NOMO-1 treated with dmso at 0.1 percent for 144 hours (cell line): ENCODE data around the gene ZNF609.
"Not testable (repeated sequence)": the region's sequence is repeated elsewhere in the genome, so short reads cannot be mapped to it uniquely, and the experiment has no call there.

Experiments used
- DNase-seq: peaks from one replicate; lab custom pipeline; 2025; ENCODE audit not compliant: unreplicated experiment; lab: John Stamatoyannopoulos, UW

Gene ZNF609

DNA sequence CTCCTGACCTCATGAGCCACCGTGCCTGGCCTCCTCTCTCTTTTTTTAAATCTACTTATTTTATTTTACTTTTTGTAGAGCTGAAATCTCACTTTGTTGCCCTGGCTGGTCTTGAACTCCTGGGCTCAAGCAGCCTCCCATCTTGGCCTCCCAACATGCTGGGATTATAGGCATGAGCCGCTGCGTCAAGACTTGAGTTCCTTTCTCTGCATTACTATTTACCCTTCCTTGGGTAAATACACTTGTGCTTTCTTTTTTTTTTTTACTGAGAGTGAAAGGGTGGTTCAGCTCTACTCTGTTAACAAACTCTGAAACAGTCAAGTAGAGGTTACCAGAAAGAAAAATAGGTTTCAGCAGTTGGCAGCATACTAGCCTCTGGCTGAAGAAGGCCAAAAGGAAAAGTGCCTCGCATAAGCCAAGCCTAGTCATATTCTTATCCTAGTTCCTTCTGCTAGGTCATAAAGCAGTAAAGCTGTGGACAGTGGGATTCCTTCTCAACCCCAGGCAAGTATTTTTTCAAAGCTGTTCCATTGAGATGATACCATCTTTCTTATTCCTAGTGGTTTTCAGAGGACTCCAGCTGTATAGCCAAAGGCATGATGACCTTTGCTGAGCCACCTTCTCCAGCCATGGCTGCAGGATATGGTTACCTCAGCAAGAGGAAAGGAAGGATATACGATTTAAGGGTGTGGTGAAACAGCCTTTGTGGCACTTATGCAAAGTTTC lies 179.9 kb downstream of the ZNF609 start:
- no peak for DNase-seq

- DNase-seq = no peak
These were observed 182.5 kb downstream of the ZNF609 start for GRCh38 chr15:64642875-64643274.

DNA sequence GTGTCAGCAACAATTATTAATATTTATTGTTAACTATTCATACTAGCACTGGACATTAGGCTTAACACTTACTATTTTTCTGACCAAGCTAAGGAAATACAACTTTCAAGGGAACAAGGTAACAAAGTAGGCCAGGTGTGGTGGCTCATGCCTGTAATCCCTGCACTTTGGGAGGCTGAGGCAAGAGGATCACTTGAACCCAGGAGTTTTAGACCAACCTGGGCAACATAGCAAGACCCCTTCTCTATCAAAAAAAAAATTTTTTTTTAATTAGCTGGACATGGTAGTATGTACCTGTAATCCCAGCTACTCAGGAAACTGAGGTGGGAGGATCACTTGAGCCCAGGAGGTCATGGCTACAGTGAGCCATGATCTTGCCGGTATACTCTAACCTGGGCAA lies 183.3 kb downstream of the ZNF609 start:
- no peak for DNase-seq

DNA sequence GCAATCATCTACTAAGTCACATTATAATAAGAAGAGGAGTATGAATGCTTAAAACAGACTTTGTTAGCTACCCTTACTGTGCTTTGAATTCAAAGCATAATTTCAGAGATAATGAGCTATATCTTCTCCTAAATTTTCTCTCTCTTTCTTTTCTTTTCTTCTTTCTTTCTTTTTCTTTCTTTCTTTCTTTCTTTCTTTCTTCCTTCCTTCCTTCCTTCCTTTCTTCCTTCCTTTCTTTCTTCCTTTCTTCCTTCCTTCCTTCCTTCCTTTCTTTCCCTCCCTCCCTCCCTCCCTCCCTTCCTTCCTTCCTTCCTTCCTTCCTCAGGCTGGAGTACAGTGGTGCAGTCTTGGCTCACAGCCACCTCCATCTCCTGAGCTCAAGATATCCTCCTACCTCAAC lies 184.4 kb downstream of the ZNF609 start:
- not testable (repeated sequence) for DNase-seq

- DNase-seq = no peak
These were observed 185.6 kb downstream of the ZNF609 start for GRCh38 chr15:64645995-64646394.

- DNase-seq = no peak
These were observed 187.0 kb downstream of the ZNF609 start for GRCh38 chr15:64647367-64647766.

DNA sequence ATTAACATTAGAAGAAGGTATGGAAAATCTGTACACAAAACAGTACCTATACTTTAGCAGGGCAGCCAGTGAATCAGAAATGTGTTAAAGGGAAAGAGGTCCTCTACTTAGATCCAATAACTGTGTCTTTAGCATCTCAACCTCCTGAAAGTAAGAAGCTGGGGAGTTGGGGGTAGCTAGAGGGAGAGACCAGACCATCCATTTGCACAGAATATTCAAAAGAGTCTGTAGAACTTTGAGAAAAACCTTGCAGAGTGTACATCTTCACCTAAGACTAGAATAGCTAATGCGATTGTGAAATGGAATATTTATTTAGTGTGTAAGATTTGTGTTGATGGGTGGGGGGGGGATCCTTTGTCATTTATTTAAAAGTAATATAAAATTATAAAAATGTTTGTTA lies 190.2 kb downstream of the ZNF609 start:
- no peak for DNase-seq

- no peak for DNase-seq
These were observed 191.3 kb downstream of the ZNF609 start for GRCh38 chr15:64651601-64652191.

DNA sequence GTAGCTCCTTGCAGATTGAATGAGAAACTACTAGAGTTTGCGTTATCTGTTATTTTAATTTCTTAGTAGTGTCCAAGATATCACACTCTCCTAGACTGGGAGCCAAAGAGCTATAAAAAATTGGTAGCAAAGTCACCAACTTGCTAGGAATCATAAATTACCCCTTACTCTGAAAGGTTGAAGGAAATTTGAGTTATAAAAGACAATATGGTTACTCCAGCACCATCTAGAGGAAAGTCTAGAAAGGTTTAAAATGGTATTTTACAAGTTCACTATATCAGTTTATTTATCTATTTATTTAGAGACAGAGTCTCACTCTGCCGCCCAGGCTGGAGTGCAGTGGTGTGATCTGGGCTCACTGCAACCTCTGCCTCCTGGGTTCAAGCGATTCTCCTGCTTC lies 193.4 kb downstream of the ZNF609 start:
- DNase-seq = no peak

DNA sequence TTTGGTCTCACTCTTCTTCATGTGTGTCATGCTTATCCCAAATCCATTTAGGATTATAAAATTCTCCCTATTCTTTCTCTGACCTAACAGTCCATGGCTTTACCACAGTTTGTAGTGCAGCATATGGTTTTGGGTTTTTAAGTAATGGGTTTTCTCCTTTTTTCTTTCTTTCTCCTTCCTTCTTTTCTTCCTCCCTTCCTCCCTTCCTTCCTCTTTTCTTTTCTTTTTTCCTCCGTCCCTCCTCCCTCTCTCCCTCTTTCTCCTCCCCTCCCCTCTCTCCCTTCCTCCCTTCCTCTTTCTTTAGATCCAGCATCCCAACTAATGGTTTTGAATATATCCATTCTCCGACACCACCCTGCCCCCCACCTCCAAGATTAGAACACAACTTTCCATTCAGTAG lies 196.1 kb downstream of the ZNF609 start:
- no peak for DNase-seq

DNA sequence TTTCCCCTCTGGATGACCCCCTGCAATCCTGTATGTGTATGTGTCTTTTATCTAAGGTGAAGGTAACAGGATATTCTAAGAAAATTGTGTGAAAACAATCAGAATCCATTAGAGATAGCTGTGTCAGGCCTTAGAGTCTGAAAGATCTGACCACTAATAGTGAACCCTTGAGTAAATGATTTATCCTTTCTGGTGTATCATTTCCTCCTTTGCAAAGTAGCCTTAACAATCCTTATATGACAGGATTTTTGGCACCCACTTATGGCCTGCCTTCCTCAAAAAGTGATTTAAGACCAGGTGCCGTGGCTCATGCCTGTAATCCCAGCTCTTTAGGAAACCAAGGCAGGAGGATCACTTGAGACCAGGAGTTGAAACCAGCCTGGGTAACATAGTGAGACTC lies 204.8 kb downstream of the ZNF609 start:
- DNase-seq = no peak

- no peak for DNase-seq
These were observed 207.4 kb downstream of the ZNF609 start for GRCh38 chr15:64667736-64668161.

DNA sequence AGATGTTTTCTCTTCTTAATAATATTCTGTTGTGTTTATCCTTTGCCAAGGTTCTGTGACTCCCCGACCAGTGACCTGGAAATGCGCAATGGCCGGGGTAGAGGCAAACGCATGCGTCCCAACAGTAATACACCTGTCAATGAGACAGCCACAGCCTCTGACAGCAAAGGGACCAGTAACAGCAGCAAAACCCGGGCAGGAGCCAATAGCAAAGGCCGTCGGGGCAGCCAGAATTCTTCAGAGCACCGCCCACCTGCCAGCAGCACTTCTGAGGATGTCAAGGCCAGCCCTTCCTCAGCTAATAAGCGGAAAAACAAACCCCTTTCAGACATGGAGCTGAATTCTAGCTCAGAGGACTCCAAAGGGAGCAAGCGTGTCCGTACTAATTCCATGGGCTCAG lies 213.5 kb downstream of the ZNF609 start:
- no peak for DNase-seq

DNA sequence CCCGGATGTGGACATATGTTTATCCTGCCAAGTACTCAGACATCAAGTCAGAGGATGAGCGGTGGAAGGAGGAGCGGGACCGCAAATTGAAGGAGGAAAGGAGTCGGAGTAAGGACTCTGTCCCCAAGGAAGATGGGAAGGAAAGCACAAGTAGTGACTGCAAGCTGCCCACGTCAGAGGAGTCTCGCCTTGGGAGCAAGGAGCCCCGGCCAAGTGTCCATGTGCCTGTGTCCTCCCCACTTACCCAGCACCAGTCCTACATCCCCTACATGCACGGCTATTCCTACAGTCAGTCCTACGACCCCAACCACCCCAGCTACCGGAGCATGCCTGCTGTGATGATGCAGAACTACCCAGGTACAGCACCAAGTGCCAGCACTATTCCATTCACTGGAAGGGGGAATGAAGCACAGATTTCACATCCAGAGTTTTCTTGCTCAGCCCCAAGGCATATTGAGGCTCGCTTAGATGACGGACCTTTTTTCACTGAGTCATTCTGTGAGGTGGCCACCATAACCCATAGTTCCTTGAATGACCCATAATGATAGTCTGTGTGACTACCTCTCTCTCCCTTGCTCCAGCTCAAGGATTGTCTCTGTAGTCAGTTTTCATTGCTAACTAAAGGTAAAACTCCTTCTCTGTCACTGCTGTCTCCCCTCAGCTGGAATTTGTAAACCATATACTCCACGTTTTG lies 217.9 kb downstream of the ZNF609 start:
- no peak for DNase-seq

DNA sequence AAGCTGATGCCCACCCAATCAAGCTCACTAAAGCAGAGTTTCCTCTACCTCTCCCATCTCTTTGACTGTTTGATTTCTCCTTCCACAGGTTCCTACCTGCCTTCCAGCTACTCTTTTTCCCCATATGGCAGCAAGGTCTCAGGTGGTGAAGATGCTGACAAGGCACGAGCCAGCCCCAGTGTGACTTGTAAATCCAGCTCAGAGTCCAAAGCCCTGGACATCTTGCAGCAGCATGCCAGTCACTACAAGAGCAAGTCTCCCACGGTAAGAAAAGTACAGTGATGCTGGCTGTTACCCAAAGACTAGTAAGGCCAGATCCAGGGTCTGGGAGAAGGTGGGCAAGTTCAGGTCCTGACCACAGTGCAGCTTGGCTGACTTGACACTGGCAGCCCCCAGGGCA lies 219.7 kb downstream of the ZNF609 start:
- no peak for DNase-seq

DNA sequence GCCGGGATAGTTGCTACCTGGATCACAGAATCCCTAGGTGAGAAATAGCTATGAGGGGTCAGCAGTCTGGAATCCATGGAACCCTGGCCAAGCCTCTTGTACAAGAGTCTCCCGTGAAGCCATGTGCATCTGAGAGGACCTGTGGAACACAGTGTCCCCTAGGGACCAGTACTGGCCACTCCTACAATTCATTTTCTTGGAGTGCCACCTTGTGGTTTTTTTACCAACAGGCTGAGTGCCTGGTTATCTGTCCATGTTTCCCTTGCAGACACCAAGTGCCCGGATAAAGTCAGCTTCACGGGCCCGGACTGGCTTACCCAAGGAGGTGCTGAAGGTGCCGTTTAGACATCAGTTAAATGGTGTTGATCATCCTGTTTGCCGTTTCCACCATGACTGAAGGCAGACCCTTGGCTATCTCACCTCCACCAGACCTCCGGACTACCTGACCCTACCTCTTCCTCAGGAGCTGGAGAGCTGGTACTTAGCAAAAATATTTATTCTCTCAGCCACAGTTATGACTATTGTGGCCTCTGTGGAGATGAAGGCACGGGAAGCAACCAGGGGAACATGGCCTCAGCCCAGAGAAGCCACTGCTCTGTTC lies 221.1 kb downstream of the ZNF609 start:
- DNase-seq = no peak

DNA sequence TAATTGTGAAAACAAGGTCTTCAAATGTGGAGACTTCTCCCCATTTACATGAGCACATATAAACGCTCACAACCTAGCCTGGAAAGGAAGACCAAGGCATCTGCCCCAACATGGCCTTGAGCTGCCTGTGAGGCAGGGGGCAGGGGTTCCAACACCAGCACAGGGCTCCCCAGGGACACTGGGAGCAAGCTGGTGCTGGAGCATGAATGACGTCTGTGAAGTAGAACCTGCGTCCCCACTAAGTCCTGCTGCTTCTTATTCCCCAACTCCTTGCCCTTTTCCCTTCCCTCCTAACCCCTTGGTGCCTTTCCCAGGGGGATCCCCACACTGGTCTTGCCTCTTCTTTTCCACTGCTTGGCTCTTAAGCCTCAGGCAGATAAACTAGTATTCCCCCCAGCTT lies 221.9 kb downstream of the ZNF609 start:
- no peak for DNase-seq

DNA sequence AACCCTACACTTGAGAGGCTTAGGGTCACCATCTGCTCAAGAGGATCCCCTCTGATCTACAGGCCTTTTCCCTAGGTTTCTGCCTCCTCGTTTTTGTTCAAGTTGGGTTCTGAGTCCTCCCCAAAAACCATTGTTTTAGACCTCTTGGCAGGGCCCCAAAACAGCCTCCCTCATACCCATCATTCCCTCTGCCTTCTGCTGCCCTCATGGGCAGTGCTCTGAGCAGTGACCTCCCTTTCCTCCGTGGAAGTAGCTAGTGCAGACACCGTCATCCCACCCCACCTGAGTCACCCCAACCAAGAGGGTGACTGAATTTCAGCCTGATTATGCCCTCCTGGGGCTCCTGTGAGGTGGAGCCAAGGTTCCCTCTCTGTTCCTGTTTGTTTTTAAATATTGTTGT lies 223.0 kb downstream of the ZNF609 start:
- DNase-seq = no peak

DNA sequence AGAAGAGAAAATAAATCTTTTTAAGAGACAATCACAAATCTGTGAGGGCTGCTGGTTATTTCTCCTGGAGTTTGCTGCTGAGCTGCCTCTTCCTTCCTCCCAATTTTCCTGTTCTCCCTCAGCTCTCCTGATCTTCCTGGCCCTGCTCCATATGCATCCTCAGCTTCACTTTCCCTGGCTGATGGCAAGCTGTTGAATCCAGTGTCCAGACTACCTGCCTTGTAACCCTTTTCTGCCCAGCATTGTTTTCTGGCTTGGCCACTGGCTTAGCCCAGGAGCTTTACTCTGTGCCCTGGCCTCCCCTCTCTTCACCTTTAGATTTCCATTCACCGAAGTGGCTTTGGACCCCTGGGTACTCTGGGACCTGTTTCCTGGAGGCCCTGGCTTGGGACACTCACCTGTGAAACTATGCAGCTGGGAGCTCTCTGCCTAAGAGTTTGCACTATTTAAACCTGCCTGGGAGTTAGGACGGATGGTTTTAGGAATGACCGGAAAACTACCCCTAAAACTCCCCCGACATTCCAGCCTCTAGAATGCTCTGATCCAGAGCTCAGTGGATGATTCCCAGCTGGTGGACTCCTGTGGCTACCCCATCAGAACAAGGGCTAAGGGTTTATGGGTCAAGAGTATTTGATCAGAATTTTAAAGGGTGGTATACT lies 225.0 kb downstream of the ZNF609 start:
- DNase-seq = no peak

GRCh38 chr15:64686130-64686735 lies 225.9 kb downstream of the ZNF609 start:
- DNase-seq = no peak

DNA sequence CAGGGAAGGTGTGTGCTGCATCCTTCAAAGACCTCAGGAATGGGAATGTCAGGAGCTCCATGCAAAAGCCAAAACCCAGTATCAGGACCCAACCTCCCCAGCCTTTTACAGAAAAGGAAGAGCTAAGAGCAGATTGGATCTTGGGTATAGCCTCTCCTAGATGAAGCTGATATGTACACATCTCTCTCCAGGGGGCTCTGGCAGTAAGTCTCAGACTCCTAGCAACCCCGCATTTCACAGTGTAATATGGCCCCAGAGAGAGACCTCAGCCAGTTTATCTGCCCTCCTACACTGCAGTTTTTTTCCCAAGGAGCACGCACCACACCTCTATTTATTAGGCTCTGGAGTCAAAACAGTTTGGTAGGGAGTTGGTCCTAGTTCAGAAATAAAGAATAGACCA lies 226.8 kb downstream of the ZNF609 start:
- no peak for DNase-seq
